Hepatocyte (in vitro differentiated cells): ENCODE results near the gene MAP6.

Experiments used
- CTCF ChIP-seq: fragments of 200-600 bp; sonication (generic); IDR thresholded peaks from 2 replicates; pipeline ENCODE4 v1.5.1; 2016; ENCODE audit warnings: antibody characterized with exemption, mild to moderate bottlenecking; ENCODE audit not compliant: poor library complexity
- EZH2 ChIP-seq: fragments of 200-600 bp; sonication (generic); IDR thresholded peaks from 2 replicates; pipeline ENCODE4 v1.6.1; 2016; ENCODE audit warnings: antibody characterized with exemption, mild to moderate bottlenecking, borderline replicate concordance
- EZH2phosphoT487 ChIP-seq: fragments of 200-600 bp; sonication (generic); IDR thresholded peaks from one replicate; pipeline ENCODE4 v1.6.1; 2018; ENCODE audit warnings: antibody characterized with exemption, mild to moderate bottlenecking, low read depth, moderate library complexity; ENCODE audit not compliant: unreplicated experiment, severe bottlenecking

DNA sequence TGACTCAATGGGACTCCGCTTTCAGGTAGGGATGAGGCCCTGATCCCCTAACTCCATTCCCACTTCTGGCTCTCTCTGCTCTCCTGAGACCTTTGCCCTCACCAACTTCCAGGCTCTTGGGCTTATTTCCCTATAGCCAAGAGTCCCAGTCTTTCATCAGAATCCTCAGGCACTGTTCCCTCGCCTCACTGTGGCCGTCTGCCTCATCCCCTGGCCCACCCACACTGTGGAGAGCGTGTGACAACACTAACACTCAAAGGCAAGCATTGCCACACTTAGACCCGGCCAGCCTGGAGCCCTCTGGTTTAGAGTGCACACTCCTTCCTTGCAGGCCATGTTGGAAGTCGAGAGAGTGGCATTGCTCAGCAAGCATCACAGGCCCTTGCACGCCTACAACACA, 79.8 kb downstream of the MAP6 start:
- TF ChIP-seq CTCF: no peak
- no peak for TF ChIP-seq EZH2
- no peak for TF ChIP-seq EZH2phosphoT487
